ENCODE measurements around the gene MYO9B. TPM values are rescaled to one million over a fixed set of nuclear protein-coding genes. Genes with fewer than 3 reads are reported as not detected.

The MYO9B gene
- total and polyA plus RNA-seq, 8 donors, result 56.5 to 149 (median 66.0) TPM

DNA sequence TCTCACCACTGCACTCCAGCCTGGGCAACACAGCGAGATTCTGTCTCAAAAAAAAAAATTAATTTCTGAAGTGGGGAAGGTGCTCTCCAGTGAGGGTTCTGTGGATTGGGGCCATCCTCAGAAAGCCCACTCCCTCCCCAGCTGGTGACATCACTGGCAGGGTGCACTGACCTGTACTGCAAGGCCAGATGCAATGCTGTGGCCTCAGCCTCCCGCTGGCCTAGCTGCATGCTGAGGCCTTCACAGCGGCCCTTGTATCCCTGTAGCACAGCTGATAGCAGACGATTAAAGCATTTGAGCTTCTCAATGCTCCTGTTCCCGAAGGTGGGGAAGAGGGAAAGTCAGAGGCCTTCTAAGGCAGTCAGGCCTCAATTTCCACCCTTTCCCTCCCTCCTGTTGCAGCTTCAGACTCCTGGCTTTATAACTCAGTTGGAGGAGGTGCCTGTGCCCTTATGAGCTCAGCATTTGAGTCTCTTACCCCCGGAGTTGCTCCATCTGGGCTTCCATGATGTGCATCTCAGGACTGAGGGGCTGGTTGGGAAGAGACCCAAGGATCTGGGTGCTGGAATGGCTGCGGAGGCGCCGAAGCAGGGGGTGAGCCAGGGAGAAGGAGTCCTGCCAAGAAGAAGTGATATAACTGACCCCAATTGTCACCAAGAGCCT, 183.7 kb downstream of the MYO9B start:
- ATAC-seq (no peak), DNase-seq (no peak)
- H3K36me3 ChIP-seq, result peaks cover 0 to 18% of the 10 kb centered on the region in 2 donors
- H3K4me3 ChIP-seq, result no peak overlapping the region
- H3K9me3 ChIP-seq, result no peaks in the 10 kb centered on the region
- TF ChIP-seq, protein P1, sequence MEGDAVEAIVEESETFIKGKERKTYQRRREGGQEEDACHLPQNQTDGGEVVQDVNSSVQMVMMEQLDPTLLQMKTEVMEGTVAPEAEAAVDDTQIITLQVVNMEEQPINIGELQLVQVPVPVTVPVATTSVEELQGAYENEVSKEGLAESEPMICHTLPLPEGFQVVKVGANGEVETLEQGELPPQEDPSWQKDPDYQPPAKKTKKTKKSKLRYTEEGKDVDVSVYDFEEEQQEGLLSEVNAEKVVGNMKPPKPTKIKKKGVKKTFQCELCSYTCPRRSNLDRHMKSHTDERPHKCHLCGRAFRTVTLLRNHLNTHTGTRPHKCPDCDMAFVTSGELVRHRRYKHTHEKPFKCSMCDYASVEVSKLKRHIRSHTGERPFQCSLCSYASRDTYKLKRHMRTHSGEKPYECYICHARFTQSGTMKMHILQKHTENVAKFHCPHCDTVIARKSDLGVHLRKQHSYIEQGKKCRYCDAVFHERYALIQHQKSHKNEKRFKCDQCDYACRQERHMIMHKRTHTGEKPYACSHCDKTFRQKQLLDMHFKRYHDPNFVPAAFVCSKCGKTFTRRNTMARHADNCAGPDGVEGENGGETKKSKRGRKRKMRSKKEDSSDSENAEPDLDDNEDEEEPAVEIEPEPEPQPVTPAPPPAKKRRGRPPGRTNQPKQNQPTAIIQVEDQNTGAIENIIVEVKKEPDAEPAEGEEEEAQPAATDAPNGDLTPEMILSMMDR (IDR thresholded peaks at IDR 0.05), result no peak
- no peak overlapping the region for H3K27ac ChIP-seq
- peaks cover 0 to 3% of the 10 kb centered on the region in 2 donors for H3K4me1 ChIP-seq
- H3K27me3 ChIP-seq, result no peaks in the 10 kb centered on the region
- intact Hi-C loops (cut with DNase I), result no loop called here

DNA sequence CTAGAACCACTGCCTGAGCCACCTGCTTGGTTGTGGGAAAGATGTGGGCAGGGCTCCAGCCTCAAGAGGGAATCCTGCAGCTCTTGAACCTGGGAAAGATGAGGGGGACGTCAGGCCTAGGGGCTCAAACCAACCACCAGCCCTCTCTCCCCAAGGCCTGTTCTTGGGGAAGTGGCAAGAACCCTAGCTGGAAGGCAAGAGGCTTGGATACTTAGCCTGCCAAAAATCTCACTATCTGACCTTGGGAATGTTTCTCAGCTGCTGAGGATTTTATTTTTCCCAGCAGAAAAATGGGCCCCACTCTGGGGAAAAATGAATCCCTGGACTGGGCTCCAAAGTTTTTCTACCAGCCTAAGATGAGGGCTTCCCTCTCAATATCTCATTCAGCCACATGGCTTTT, 184.4 kb downstream of the MYO9B start:
- no peak for DNase-seq
- H3K36me3 ChIP-seq, result peaks cover 0 to 18% of the 10 kb centered on the region in 2 donors
- no peaks in the 10 kb centered on the region for H3K27me3 ChIP-seq
- peaks cover 0 to 3% of the 10 kb centered on the region in 2 donors for H3K4me1 ChIP-seq
- TF ChIP-seq, protein P1 (IDR thresholded peaks at IDR 0.05), result no peak
- ATAC-seq, result no peak
- no peaks in the 10 kb centered on the region for H3K9me3 ChIP-seq
- H3K27ac ChIP-seq, result no peak overlapping the region
- H3K4me3 ChIP-seq, result no peak overlapping the region
- intact Hi-C loops (cut with DNase I), result no loop called here

DNA sequence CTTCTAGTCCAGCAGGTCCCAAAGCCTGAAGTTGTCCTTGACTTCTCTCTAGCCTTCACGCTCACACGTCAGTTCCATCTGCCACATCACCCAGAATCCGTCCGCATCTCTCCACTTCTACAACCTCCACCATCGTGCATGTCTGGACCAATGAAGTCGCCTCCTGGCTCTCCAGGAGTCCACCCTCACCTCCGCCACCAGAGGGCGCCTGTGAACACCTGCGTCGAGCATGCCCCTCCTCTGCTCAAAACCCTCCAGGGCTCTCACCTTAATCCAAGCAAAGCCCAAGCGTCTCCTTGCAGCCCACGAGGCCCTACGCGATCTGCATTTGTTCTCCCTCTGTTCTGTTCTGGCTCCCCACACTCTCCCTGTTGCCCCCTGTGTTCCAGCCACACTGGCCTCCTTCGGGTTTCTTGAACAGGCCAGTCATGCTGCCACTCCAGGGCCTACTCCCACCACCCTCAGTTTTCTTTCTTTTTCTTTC, 185.3 kb downstream of the MYO9B start:
- Histone ChIP-seq H3K27ac (no peak overlapping the region), H3K4me3 (no peak overlapping the region), H3K9me3 (no peaks in the 10 kb centered on the region), H3K27me3 (no peaks in the 10 kb centered on the region), H3K4me1 (peaks cover 0 to 3% of the 10 kb centered on the region in 2 donors), H3K36me3 (peaks cover 0 to 18% of the 10 kb centered on the region in 2 donors)
- TF ChIP-seq, protein P1 (IDR thresholded peaks at IDR 0.05), result peak; percentile 81 to 96
- ATAC-seq, result peak; percentile 99
- DNase-seq, result peak in 3 of 4 donors; percentile 76 to 97 (median 87)
- intact Hi-C loops (cut with DNase I), result no loop called here

DNA sequence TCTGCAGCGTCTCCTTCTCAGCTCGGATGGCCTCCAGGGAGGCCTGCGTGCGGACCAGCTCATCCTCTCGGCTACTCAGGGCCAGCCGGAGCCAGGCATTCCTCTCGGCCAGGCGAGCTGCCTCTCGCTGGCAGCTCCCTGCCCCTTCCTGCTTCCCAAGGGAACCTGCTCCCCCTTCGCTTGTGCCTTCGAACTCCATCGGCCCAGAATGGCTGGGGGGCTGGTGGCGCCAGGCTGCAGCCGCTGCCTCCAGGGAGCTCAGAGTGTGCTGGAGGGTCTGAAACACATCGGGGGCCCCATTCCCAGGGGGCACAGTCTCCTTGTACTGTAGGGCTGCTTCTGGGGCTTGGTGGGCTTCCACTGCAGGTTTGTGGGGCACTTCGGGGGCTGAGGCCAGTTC, 187.0 kb downstream of the MYO9B start:
- no peaks in the 10 kb centered on the region for H3K27me3 ChIP-seq
- peaks cover 0 to 17% of the 10 kb centered on the region in 2 donors for H3K36me3 ChIP-seq
- TF ChIP-seq, protein P1 (IDR thresholded peaks at IDR 0.05), result no peak
- no peak for DNase-seq
- intact Hi-C loops (cut with DNase I), result no loop called here
- peak overlapping the region in 1 of 2 donors; percentile 44 for H3K4me3 ChIP-seq
- no peak overlapping the region for H3K27ac ChIP-seq
- H3K4me1 ChIP-seq, result peaks cover 0 to 3% of the 10 kb centered on the region in 2 donors
- ATAC-seq, result no peak
- H3K9me3 ChIP-seq, result no peaks in the 10 kb centered on the region

Other genes with a start within 250 kb of the MYO9B start
- 10 to 100 TPM; 46.3 to 52.7 TPM for gene SIN3B, start 246.4 kb upstream of the MYO9B start, total RNA-seq
- gene SIN3B, start 246.4 kb upstream of the MYO9B start, polyA plus RNA-seq (ENCODE audit: insufficient read length in 6 of 6), result 10 to 100 TPM; 60.6 to 91.1 (median 77.6) TPM
- gene F2RL3, start 186.8 kb upstream of the MYO9B start, total RNA-seq, result 10 to 100 TPM in 1 of 2 donors, 1 to 10 TPM in 1; 3.1 to 14.8 TPM
- 1 to 10 TPM in 5 of 6 donors, under 1 TPM in 1; 0.63 to 2.0 (median 1.2) TPM for gene F2RL3, start 186.8 kb upstream of the MYO9B start, polyA plus RNA-seq (ENCODE audit: insufficient read length in 6 of 6)
- 10 to 100 TPM; 13.1 to 17.3 TPM for gene CPAMD8, start 49.0 kb upstream of the MYO9B start, total RNA-seq
- gene CPAMD8, start 49.0 kb upstream of the MYO9B start, polyA plus RNA-seq (ENCODE audit: insufficient read length in 6 of 6), result 10 to 100 TPM; 60.4 to 79.9 (median 66.5) TPM
- 10 to 100 TPM in 1 of 2 donors, 1 to 10 TPM in 1; 8.4 to 11.6 TPM for gene HAUS8, start 325 bp upstream of the MYO9B start, total RNA-seq
- gene HAUS8, start 325 bp upstream of the MYO9B start, polyA plus RNA-seq (ENCODE audit: insufficient read length in 6 of 6), result 10 to 100 TPM; 11.1 to 15.2 (median 13.8) TPM
- 10 to 100 TPM; 23.1 to 25.6 TPM for gene USE1, start 139.6 kb downstream of the MYO9B start, total RNA-seq
- 10 to 100 TPM; 28.5 to 40.9 (median 33.5) TPM for gene USE1, start 139.6 kb downstream of the MYO9B start, polyA plus RNA-seq (ENCODE audit: insufficient read length in 6 of 6)
- 10 to 100 TPM; 35.4 to 38.0 TPM for gene OCEL1, start 150.4 kb downstream of the MYO9B start, total RNA-seq
- 10 to 100 TPM in 5 of 6 donors, 1 to 10 TPM in 1; 9.7 to 21.2 (median 11.9) TPM for gene OCEL1, start 150.4 kb downstream of the MYO9B start, polyA plus RNA-seq (ENCODE audit: insufficient read length in 6 of 6)
- 10 to 100 TPM; 48.7 to 56.5 TPM for gene NR2F6, start 170.1 kb downstream of the MYO9B start, total RNA-seq
- gene NR2F6, start 170.1 kb downstream of the MYO9B start, polyA plus RNA-seq (ENCODE audit: insufficient read length in 6 of 6), result 10 to 100 TPM; 18.6 to 34.9 (median 29.6) TPM
- 1 to 10 TPM; 4.8 to 9.2 TPM for gene USHBP1, start 189.0 kb downstream of the MYO9B start, total RNA-seq
- gene USHBP1, start 189.0 kb downstream of the MYO9B start, polyA plus RNA-seq (ENCODE audit: insufficient read length in 6 of 6), result 10 to 100 TPM in 5 of 6 donors, 1 to 10 TPM in 1; 9.2 to 13.3 (median 11.9) TPM
- 10 to 100 TPM; 73.1 to 75.5 TPM for gene BABAM1, start 191.7 kb downstream of the MYO9B start, total RNA-seq
- gene BABAM1, start 191.7 kb downstream of the MYO9B start, polyA plus RNA-seq (ENCODE audit: insufficient read length in 6 of 6), result 100 to 1,000 TPM in 4 of 6 donors, 10 to 100 TPM in 2; 99.3 to 108 (median 102) TPM
- gene ANKLE1, start 206.1 kb downstream of the MYO9B start, total RNA-seq, result under 1 TPM; 0.45 to 0.55 TPM
- gene ANKLE1, start 206.1 kb downstream of the MYO9B start, polyA plus RNA-seq (ENCODE audit: insufficient read length in 6 of 6), result 1 to 10 TPM; 1.2 to 2.4 (median 1.8) TPM
- 10 to 100 TPM; 16.9 to 17.1 TPM for gene ABHD8, start 227.6 kb downstream of the MYO9B start, total RNA-seq
- gene ABHD8, start 227.6 kb downstream of the MYO9B start, polyA plus RNA-seq (ENCODE audit: insufficient read length in 6 of 6), result 10 to 100 TPM in 4 of 6 donors, 1 to 10 TPM in 2; 6.8 to 11.7 (median 10.2) TPM
- gene MRPL34, start 230.1 kb downstream of the MYO9B start, total RNA-seq, result 10 to 100 TPM; 72.9 to 91.9 TPM
- 10 to 100 TPM; 32.2 to 41.9 (median 37.8) TPM for gene MRPL34, start 230.1 kb downstream of the MYO9B start, polyA plus RNA-seq (ENCODE audit: insufficient read length in 6 of 6)
- gene DDA1, start 233.8 kb downstream of the MYO9B start, total RNA-seq, result 10 to 100 TPM; 30.5 to 44.1 TPM
- gene DDA1, start 233.8 kb downstream of the MYO9B start, polyA plus RNA-seq (ENCODE audit: insufficient read length in 6 of 6), result 10 to 100 TPM; 24.7 to 37.4 (median 33.0) TPM